GM18511 (cell line): ENCODE measurements around the gene FAR1.
"Not testable (repeated sequence)": the region's sequence is repeated elsewhere in the genome, so short reads cannot be mapped to it uniquely, and the experiment has no call there.

Experiments used
- ATAC-seq: cut with Tn5 transposase; IDR thresholded peaks from one replicate; pipeline ENCODE4 v1.9.1; 2021; ENCODE audit warnings: mild to moderate bottlenecking, moderate library complexity; ENCODE audit not compliant: unreplicated experiment

Gene FAR1, protein sequence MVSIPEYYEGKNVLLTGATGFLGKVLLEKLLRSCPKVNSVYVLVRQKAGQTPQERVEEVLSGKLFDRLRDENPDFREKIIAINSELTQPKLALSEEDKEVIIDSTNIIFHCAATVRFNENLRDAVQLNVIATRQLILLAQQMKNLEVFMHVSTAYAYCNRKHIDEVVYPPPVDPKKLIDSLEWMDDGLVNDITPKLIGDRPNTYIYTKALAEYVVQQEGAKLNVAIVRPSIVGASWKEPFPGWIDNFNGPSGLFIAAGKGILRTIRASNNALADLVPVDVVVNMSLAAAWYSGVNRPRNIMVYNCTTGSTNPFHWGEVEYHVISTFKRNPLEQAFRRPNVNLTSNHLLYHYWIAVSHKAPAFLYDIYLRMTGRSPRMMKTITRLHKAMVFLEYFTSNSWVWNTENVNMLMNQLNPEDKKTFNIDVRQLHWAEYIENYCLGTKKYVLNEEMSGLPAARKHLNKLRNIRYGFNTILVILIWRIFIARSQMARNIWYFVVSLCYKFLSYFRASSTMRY

DNA sequence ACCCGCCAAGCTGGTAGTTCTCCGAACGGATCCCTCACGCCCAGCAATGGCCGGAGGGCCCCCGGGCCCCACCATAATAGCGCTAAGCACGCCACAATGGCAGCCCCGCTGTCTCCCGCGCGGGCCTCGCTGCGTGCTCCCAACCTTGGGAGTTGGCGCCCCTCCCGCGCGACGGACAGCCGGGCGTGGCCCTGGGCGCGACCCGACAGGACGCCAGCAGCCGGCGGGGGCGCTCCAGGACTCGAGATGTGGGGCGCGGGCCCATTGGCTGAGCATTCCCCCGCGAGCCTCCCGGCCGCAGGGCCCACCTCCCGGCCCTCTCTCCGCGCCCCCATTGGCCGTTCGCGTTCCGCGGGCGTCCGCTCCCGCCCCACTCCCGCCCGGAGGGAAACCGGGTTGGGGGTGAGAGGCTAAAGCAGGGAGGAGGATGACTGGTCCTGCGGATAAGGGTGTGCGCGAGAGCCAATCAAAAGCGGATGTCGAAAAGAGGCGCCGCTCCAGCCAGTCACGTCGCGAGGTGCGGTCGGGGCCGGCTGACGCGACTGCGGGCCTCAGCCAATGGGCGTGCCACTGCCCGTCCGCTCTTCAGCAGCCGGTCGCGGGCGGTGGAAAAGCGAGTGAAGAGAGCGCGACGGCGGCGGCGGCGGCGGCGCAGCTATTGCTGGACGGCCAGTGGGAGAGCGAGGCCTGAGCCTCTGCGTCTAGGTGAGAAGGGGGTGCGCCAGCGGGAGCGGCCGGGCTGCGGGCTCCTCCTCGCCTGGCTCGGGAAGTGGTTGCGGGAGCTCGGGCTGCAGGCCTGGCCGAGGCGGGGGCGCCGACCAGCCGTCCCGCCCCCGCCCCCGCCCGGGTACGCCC is at the start of gene FAR1:
TSS of gene FAR1 (plus strand) at position 567 of the 855 bp plus-strand sequence. CDS start 26,098 bp downstream, outside the sequence.
- peak; percentile 90 for ATAC-seq

DNA sequence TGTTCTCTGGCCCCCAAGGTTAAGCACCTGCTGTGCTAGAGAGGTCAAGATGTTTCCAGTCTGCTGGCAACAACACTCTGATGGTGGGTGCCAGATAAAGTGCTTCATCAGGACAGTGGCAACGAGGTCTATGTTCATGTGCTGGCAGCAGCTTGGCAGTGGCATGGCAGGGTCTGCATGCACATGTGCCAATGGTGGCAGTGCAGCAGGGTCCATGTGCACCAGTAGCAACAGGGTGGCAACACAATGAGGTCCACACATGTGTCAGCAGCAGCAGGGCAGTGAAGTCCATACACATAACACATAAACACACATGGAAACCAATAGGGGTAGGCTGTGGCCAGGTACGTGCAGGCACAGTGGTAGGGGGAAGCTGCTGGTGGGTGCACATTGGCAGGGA is 48.4 kb upstream of the FAR1 start:
- no peak for ATAC-seq

DNA sequence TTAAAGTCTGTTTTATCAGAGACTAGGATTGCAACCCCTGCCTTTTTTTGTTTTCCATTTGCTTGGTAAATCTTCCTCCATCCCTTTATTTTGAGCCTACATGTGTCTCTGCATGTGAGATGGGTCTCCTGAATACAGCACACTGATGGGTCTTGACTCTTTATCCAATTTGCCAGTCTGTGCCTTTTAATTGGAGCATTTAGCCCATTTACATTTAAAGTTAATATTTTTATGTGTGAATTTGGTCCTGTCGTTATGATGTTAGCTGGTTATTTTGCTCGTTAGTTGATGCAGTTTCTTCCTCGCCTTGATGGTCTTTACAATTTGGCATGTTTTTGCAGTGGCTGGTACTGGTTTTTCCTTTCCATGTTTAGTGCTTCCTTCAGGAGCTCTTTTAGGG is 41.6 kb upstream of the FAR1 start:
- not testable (repeated sequence) for ATAC-seq

DNA sequence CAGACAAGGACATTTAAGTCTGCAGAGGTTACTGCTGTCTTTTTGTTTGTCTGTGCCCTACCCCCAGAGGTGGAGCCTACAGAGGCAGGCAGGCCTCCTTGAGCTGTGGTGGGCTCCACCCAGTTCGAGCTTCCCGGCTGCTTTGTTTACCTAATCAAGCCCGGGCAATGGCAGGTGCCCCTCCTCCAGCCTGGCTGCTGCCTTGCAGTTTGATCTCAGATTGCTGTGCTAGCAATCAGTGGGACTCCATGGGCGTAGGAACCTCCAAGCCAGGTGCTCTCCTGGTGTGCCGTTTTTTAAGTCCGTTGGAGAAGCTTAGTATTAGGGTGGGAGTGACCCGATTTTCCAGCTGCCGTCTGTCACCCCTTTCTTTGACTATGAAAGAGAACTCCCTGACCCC is 39.8 kb upstream of the FAR1 start:
- not testable (repeated sequence) for ATAC-seq

DNA sequence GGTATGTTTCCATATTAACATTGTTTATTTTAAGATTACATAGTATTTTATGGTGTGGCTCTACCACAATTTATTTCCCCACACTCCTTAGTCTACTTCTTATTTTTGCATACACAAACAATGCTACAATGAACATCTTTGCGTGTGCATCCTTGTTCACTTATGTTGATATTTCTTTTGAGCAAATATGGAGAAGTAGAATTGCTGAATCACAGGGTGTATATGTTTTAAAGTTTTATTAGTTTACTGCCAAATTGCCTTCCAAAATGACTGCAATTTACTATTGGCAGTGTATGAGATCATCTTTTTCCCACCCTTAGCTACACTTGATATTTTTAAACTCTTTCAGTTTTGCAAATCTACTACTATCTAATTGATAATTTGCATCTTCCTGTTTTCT is 38.7 kb upstream of the FAR1 start:
- no peak for ATAC-seq

DNA sequence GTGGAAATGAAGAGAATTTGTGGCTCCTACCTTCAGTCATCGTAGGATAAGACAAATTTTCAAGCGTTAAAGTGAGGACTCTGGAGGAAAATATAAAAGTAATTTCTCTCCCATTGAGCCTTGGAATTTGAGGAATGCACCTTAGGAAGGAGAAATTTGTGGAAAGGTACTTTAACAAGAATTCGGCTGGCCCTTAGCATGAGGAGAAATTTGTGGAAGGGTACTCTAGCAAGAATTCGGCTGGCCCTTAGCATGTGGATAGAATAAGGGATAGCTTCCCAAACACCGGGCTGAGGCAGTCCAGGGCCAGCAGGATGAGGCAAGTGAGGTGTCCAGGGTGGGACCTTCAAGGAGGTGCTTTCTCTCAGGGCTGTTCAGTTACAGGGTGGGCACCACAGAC is 33.2 kb upstream of the FAR1 start:
- ATAC-seq = no peak

DNA sequence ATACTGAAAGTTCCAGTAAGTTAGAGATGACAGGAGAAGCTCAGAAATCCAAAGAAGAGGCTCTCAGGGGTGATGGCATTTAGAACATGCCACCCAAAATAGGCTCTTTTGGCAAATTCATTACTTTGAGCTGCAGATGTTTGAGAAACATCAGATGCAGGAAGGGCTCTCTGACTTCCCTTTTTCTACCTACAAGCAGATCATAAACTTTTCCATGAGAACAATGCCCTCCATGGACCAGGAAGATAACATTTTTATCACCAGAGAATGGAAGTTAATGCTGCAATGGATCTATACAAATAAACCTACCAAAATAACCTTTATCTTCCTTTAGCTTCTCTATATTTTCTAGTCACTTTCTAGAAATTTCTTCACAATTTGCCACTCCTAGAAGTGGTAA is 32.7 kb upstream of the FAR1 start:
- ATAC-seq = no peak

DNA sequence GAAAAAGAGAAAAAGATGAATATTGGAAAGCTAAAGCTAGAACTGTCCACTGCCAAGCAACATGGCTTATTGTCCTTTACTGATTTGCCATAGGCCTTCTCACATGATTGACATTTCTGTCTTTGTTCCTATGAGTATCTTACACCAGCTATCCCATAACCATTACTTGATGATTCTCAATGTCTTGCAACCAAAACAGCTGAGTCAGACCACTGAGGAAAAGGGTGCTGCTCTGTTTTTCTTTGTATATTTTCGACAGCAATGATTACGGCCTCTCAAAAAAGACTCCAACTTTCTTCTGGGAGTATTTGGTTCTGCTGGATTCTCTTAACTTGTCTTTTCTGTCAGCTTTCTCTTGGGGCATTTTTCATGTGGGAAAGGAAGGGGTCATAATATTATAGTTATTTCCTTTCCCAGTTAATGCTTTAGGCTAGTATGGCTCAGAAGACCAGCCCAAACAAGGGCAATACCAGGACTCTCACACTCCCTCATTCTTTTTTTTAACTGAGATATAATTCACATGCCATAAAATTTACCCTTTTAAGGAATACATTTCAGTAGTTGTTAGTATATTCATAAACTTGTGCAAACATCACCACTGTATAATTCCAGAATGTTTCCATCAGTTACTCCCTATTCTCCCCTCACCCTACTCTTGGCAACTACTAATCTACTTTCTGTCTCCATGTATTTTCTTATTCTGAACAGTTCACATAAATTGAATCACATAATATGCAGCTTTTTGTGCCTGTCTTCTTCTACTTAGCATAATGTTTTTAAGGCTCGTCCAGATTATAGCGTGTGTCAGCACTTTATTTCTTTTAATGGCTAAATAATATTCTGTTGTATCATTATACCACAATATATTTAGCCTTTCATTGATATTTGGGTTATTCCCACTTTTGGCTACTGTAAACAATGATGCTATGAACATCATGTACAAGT is 31.1 kb upstream of the FAR1 start:
- no peak for ATAC-seq

DNA sequence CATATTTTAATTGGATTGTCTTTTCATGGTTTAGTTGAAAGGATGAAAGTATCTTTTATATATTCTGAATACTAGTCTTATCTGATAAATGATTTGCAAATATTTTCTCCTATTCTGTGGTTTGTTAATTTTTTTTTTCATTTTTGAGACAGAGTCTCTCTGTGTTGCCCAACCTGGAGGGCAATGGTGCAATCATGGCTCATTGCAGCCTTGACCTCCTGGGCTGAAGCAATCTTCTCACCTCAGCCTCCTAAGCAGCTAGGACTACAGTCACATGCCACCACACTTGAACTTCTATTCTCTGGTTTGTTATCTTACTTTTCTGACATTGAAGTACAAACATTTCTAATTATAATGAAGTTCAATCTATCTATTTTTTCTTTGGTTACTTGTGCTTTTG is 30.0 kb upstream of the FAR1 start:
- ATAC-seq = no peak

DNA sequence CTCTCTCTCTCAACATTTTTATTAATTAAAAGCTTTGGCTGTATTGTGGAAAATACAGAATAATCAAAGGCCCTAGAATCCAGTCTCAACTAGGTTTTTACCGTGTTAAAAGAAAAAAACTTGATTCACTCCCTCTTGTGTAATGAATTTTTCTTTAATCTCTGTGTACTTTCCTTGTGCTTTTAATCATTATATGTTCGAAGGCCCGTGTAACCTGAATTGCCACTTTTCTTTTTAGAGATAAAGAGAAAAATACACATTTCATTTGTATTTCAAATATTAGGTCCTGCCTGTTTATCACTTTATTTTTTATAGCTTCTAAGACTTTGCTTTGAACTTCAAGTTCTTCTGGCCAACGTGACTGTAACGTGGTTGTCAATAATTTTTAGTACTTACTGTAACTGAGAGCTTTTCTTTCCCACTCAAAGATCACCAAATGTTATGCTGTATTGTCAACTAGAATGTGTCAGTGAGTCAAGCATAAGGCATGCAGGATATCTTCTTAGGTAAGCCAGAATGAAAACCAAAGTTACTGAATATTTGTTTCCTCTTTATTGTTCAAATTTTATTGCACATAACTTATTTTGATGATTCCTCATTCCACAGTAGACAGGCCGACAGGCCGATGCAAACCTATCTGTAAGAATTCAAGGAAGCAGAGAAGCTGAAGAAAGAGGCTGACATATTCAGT is 23.3 kb upstream of the FAR1 start:
- ATAC-seq = no peak

DNA sequence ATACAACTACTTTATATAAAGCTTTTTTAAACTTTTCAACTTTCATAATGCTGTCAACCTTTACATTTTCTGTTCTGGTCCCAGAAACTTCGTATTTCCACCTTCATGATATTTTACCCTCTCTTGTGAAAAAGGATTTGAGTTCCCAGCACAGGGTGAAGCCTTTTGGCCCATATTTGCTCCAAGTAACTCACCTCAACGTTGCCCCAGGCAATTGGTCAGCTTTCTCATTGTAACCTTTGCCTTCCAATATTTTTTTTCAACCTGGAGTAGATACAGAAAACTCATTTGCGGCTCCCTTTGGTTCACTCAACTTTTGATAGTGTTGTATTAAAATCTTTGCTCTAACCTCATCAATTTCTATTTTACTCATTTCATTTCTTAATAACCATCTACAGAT is 21.1 kb upstream of the FAR1 start:
- ATAC-seq = no peak

DNA sequence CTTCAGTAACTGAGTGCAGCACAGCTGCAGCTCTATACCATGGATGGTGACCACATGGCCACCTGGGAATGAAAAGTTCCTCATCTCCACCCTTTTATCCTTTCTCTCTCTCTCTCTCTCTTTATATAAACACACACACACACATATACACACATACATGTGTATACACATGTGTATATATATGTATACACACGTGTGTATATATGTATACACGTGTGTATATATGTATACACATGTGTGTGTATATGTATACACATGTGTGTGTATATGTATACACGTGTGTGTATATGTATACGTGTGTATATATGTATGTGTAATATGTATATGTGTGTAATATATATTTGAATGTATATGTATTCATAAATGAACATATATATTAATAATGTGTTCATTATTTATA is 18.8 kb upstream of the FAR1 start:
- no peak for ATAC-seq

DNA sequence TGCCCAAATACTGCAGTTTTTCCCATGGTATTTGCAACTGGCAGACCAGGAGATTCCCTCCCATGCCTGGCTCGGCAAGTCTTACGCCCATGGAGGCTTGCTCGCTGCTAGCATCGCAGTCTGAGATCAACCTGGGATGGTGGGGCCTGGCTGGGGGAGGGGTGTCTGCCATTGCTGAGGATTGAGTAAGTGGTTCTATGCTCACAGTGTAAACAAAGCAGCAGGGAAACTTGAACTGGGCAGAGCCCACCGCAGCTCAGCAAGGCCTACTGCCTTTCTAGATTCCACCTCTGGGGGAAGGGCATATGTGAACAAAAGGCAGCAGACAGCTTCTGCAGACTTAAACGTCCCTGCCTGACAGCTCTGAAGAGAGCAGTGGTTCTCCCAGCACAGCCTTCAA is 17.0 kb upstream of the FAR1 start:
- ATAC-seq = not testable (repeated sequence)

DNA sequence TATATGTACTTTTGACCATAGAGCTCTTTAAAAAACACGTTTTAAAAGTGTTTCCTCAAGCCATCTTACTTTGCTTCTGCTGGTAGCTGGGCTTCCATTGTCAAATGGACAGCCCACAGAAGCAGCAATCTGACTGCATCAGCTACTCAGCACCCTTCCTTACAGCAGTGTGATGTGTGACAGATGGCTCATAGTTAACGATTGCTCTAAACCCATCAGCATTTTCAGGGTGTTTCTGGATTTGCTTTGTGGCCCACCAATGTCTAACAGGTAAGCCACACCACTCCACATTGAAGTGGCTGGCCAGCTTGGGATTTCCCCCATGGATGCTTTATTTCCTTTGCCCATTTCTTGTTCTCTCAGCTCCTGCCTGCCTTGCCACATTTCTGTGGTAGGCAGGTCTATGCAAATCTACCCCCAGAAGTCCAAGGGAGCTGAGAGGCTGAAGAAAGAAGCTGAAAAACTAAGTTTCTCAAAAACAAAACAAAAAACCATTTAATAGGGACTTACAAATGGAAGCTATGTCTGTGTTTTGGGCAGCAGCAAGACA is 7.3 kb upstream of the FAR1 start:
- ATAC-seq = no peak

DNA sequence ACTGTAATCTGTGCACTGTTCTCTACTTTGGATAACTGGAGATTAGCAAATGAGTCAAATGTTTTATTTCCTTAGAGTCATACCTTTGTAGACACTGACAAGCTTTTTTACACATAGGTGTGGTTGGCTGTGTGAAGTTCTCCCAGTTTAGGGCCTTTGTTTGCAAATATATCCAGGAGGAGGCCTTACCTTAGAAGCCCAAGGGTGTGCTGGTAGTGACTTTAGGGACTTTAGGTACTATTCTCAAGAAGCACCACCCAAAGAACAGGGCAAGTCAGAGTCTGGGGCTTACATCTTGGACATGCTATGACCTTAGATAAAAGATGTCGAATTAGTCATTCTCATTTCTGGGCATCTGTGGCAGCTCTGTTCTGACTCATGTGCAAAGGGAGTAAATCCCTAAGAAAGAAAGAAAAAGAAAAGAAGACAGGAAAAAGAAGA is 4.8 kb upstream of the FAR1 start:
- no peak for ATAC-seq

DNA sequence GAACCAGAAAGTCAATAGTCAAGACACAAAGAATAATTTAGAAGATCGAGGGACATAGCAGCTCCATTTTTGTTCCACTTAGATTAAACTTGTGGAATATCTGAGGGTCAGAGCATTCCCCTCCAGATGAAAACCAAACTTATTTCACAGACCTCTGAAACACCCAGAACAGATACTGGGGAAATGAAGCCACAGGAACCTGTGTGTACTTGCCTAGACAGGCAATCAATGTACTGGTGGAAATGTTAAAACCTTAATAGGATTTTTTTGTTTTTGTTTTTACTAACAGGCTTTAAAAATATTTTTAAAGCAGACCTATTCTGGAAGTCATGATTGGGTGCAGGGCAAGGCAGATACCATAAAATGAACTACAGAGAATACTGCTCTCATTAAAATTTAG is 4.1 kb upstream of the FAR1 start:
- ATAC-seq = no peak

DNA sequence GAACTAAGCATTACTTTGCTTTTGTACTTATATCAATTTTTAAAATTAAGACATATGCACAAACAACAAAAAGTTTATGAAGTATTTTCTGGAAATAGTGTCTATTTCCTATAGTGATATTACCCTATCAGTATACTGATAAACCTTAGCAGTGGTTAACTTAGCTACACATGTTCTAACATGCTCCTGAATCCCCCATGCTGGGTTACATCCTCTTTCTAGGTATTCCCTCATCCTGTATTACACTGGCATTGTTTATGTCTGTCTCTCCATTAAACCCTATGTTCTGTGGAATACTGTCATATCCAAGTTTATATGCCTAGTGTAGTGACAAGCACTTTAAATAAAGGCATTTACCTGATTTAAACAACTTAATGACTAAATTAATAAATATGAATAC is 1.8 kb upstream of the FAR1 start:
- no peak for ATAC-seq

DNA sequence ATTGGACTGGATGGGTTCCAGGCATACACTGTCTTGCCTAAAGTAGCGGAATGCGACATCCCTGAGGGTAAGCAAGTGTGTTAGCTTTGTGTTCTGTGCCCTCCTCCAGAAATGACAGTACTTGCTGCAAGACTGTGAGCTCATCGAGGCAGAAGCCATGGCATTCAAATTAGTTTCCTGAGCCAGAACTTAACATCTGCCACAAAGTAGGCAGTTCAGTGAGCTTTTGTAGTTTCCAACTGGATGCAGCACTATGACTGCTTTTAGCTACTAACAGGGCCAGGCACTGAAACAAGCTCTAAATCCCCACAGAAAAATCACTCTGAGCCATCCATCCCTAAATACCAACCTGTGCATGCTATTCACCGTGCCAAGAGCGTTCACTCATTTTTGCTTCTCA is 1.2 kb upstream of the FAR1 start:
- ATAC-seq = no peak

DNA sequence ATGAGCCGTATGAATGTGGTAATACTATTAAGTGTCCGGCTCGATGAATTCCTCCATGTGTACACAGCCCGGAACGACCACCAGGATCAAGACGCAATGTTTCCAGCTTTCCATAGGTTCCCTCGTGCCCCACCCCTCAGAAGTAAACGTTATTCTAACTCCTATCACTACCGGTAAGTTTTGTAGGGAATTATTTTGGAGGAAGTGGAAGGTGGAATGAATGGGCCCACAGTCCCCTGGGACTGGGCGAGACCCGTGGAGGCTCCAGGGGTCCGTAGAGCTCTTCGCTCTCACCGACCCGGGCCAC is 720 bp upstream of the FAR1 start:
- no peak for ATAC-seq

DNA sequence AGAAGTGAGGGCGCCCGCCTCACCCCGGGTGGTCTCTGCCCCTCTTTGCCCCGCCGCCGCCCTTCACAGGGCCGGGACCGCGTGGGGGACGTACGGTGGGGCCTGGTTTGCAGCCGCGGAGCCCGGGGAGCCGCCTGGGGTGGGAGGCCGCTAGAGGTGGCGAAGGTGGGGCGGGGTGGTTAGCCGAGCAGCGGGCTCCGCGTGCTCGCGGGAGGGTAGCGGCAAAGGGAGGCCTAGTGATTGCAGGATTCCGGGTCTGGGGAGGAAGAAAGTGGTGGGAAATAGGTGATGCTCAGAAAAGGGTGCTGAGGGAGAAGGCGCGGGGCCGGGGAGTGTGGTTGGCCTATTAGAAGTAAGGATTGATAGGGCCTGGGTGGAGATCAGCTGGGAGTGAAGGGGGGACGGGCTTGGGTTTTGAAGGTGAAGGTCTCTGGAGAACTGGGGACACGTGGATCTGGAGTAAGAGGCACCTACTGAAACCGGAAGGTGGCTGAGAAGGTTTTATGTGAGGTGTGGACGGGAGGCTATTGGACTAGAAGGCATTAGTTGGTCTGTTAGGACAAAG is 571 bp downstream of the FAR1 start:
- ATAC-seq = peak; percentile 28
